Right renal cortex interstitium (tissue), 3 donors: ENCODE results near the gene MED17. TPM values are rescaled to one million over a fixed set of nuclear protein-coding genes. Genes with fewer than 3 reads are reported as not detected.
"Not testable (repeated sequence)": the region's sequence is repeated elsewhere in the genome, so short reads cannot be mapped to it uniquely, and the experiment has no call there.

Experiments used
- DNase-seq, 3 donors: peaks; one replicate each; pipeline ENCODE4 v3.0.0-alpha.2; 2013; ENCODE audit warnings: low read depth in 3 of 3, low spot score in 2 of 3
- polyA plus RNA-seq, 3 donors: library from polyadenylated mRNA; unstranded; fragments of 120-200 nt; gene quantifications; one replicate each; pipeline ENCODE4 v1.2.1, GENCODE V29; 2013; ENCODE audit not compliant: insufficient read length in 3 of 3

MED17 gene
- polyA plus RNA-seq, 3 donors, result 33.2 to 38.2 (median 34.4) TPM

- no peak for DNase-seq
Observed at GRCh38 chr11:93757924-93758865, 25.9 kb upstream of the MED17 start.

GRCh38 chr11:93759123-93759522 is 25.0 kb upstream of the MED17 start:
- not testable (repeated sequence) for DNase-seq

GRCh38 chr11:93761910-93762309 is 22.2 kb upstream of the MED17 start:
- no peak for DNase-seq

- DNase-seq, result no peak
Observed at GRCh38 chr11:93765551-93765950, 18.5 kb upstream of the MED17 start.

- DNase-seq, result no peak
Observed at GRCh38 chr11:93766504-93766903, 17.6 kb upstream of the MED17 start.

GRCh38 chr11:93767018-93767417 is 17.1 kb upstream of the MED17 start:
- DNase-seq, result no peak

GRCh38 chr11:93770160-93770559 is 13.9 kb upstream of the MED17 start:
- no peak for DNase-seq

- no peak for DNase-seq
Observed at GRCh38 chr11:93772123-93772522, 12.0 kb upstream of the MED17 start.

- no peak for DNase-seq
Observed at GRCh38 chr11:93773045-93773477, 11.0 kb upstream of the MED17 start.

GRCh38 chr11:93773601-93774200 is 10.4 kb upstream of the MED17 start:
- no peak for DNase-seq

- not testable (repeated sequence) for DNase-seq
Observed at GRCh38 chr11:93774560-93774959, 9.5 kb upstream of the MED17 start.

GRCh38 chr11:93775289-93775688 is 8.8 kb upstream of the MED17 start:
- DNase-seq, result no peak

GRCh38 chr11:93783362-93783761 is 720 bp upstream of the MED17 start:
- DNase-seq, result no peak

- DNase-seq, result no peak
Observed at GRCh38 chr11:93783765-93784144, 327 bp upstream of the MED17 start.

GRCh38 chr11:93784935-93785360 is 866 bp downstream of the MED17 start:
- DNase-seq, result no peak

- no peak for DNase-seq
Observed at GRCh38 chr11:93791493-93791892, 7.4 kb downstream of the MED17 start.

GRCh38 chr11:93796441-93797231 is 12.6 kb downstream of the MED17 start:
- no peak for DNase-seq

GRCh38 chr11:93801366-93801765 is 17.3 kb downstream of the MED17 start:
- DNase-seq, result no peak

- DNase-seq, result no peak
Observed at GRCh38 chr11:93804879-93805278, 20.8 kb downstream of the MED17 start.

- DNase-seq, result no peak
Observed at GRCh38 chr11:93807980-93808379, 23.9 kb downstream of the MED17 start.

- no peak for DNase-seq
Observed at GRCh38 chr11:93813974-93814373, 29.9 kb downstream of the MED17 start.
